ENCODE results near the gene PRSS38. TPM values are rescaled to one million over a fixed set of nuclear protein-coding genes. Genes with fewer than 3 reads are reported as not detected.

Gene PRSS38
- total and polyA plus RNA-seq, 10 of the 15 experiments (the other 5 are each of a cell fraction or from before 2014, with no cell fraction given): not detected

GRCh38 chr1:227780101-227781044, 35.1 kb upstream of the PRSS38 start:
- no peak for FAIRE-seq
- intact Hi-C loops (cut with micrococcal nuclease; ENCODE audit: unreplicated experiment): loop anchor here (10.0 kb wide), 1 partner anchor 46 kb away; the partner anchor contains the start of genes JMJD4 and SNAP47
- POLR2A ChIA-PET: no interaction called here

DNA sequence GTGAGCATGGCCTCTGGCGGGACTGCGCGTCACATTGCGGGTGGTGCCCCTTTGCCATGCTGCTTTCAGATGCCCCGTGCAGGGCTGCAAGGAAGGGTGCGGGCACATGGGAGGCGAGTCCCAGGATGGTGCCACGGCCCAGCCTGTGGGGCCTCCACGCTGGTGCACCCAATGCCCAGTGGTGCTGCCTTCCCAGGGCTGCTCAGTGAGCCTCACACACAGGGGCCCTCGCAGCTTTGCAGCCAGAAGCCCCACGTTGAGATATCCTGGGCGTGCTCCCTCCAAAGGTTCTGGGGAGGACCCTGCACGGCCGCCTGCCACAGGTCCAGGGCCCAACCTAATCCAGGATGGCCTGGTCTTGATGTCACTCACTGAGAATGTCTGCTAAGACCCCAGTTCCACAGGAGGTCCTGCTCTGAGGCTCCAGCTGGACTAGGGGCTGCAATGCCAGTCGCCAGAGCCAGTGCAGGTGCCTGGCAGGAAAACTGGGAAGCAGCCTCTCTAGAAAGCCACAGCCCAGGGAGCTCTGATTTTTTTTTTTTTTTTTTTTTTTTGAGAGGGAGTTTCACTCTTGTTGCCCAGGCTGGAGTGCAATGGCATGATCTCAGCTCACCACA, 34.1 kb upstream of the PRSS38 start:
- intact Hi-C loops (cut with micrococcal nuclease; ENCODE audit: unreplicated experiment): loop anchor here (10.0 kb wide), 1 partner anchor 47 kb away; the partner anchor contains the start of genes JMJD4 and SNAP47
- POLR2A ChIA-PET: no interaction called here
- TF ChIP-seq CHD1 (IDR thresholded peaks at IDR 0.05; ENCODE audit: low read depth, low read length) (no peak), POU2F2 (IDR thresholded peaks at IDR 0.05; ENCODE audit: borderline replicate concordance, low read depth, low read length) (no peak), ZNF274 (IDR thresholded peaks at IDR 0.05; ENCODE audit: insufficient read depth, insufficient read length) (no peak), SREBF2 (IDR thresholded peaks at IDR 0.05; ENCODE audit: low read length) (no peak), STAT1 (conservative IDR thresholded peaks at IDR 0.05) (no peak), TBL1XR1 (IDR thresholded peaks at IDR 0.05; ENCODE audit: low read depth, low read length) (no peak), HDGF (IDR thresholded peaks at IDR 0.05) (no peak), EGR1 (IDR thresholded peaks at IDR 0.05; ENCODE audit: borderline replicate concordance in 1 of 2, low read depth in 2 of 2, low read length in 2 of 2) (no peak), IKZF1 (conservative IDR thresholded peaks at IDR 0.05) (no peak), ZNF217 (IDR thresholded peaks at IDR 0.05) (no peak)
- TF ChIP-seq, protein P1, sequence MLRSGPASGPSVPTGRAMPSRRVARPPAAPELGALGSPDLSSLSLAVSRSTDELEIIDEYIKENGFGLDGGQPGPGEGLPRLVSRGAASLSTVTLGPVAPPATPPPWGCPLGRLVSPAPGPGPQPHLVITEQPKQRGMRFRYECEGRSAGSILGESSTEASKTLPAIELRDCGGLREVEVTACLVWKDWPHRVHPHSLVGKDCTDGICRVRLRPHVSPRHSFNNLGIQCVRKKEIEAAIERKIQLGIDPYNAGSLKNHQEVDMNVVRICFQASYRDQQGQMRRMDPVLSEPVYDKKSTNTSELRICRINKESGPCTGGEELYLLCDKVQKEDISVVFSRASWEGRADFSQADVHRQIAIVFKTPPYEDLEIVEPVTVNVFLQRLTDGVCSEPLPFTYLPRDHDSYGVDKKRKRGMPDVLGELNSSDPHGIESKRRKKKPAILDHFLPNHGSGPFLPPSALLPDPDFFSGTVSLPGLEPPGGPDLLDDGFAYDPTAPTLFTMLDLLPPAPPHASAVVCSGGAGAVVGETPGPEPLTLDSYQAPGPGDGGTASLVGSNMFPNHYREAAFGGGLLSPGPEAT (IDR thresholded peaks at IDR 0.05; ENCODE audit: low read depth): no peak

More at GRCh38 chr1:227780101-227781044, 35.1 kb upstream of the PRSS38 start:
- WGBS (ENCODE audit: insufficient coverage, insufficient replicate concordance, low lambda C conversion rate, missing lambda C conversion rate): 94% methylated on average over 23 of the region's 23 CpGs
- Histone ChIP-seq H3K4me3 (no peak overlapping the region), H3K36me3 (ENCODE audit: control insufficient read depth in 2 of 2, insufficient read depth in 2 of 2, low read length in 1 of 2) (peaks cover 4 to 11% of the 10 kb centered on the region in 2 experiments; a peak in 3 of 4 replicates), H3K4me2 (ENCODE audit: control insufficient read depth, insufficient read depth) (no peak overlapping the region), H2AFZ (ENCODE audit: control insufficient read depth, low read depth, low read length) (no peak overlapping the region), H4K20me1 (ENCODE audit: control insufficient read depth, insufficient read depth) (no peaks in the 10 kb centered on the region), H3K27me3 (replicated peaks in 1 of 2; ENCODE audit: control insufficient read depth in 2 of 2, insufficient read depth in 2 of 2, low read length in 1 of 2) (no peaks in the 10 kb centered on the region), H3K9ac (ENCODE audit: control insufficient read depth, insufficient read depth, low read length) (no peak overlapping the region), H3K79me2 (ENCODE audit: control insufficient read depth, insufficient read depth, low read length) (no peaks in the 10 kb centered on the region), H3K27ac (ENCODE audit: control insufficient read depth, insufficient read depth) (no peak overlapping the region), H3K4me1 (ENCODE audit: control insufficient read depth, insufficient read depth, low read length) (no peaks in the 10 kb centered on the region; the same call in 1 of the 2 replicates), H3K9me3 (replicated peaks; ENCODE audit: control insufficient read depth, insufficient read depth, low read length) (no peaks in the 10 kb centered on the region)
- ATAC-seq (no peak), DNase-seq (ENCODE audit: low read depth, low spot score) (no peak)
- BruUV-seq (replicated peaks): no TSS peak
- CTCF ChIA-PET: interaction anchor here (1.3 kb wide), 1 partner anchor 173 kb away, joined by 3 read pairs; no protein-coding TSS in a partner anchor
- no peak for TF ChIP-seq RFX5 (IDR thresholded peaks at IDR 0.05; ENCODE audit: low read depth, low read length)
- in situ Hi-C loops (cut with MboI): no loop called here
- SMC1A ChIA-PET (ENCODE audit: uncharacterized antibody, unreplicated experiment): no interaction called here
- RAD21 ChIA-PET (ENCODE audit: unreplicated experiment): no interaction called here

More for the DNA sequence above, 34.1 kb upstream of the PRSS38 start:
- in situ Hi-C loops (cut with MboI): no loop called here
- no peak overlapping the region for H3K4me2 ChIP-seq (ENCODE audit: control insufficient read depth, insufficient read depth)
- peaks cover 0 to 9% of the 10 kb centered on the region in 2 experiments; a peak in 2 of 4 replicates for H3K36me3 ChIP-seq (ENCODE audit: control insufficient read depth in 2 of 2, insufficient read depth in 2 of 2, low read length in 1 of 2)
- no peaks in the 10 kb centered on the region for H3K27me3 ChIP-seq (replicated peaks in 1 of 2; ENCODE audit: control insufficient read depth in 2 of 2, insufficient read depth in 2 of 2, low read length in 1 of 2)
- ChIA-PET RAD21 (ENCODE audit: unreplicated experiment) (no interaction called here), SMC1A (ENCODE audit: uncharacterized antibody, unreplicated experiment) (no interaction called here), CTCF (no interaction called here)
- BruUV-seq (replicated peaks): no TSS peak
- WGBS (ENCODE audit: insufficient coverage, insufficient replicate concordance, low lambda C conversion rate, missing lambda C conversion rate): 97% methylated on average over 15 of the region's 15 CpGs
- no peak overlapping the region for H3K4me3 ChIP-seq
- peaks cover 4% of the 10 kb centered on the region for H3K4me1 ChIP-seq (ENCODE audit: control insufficient read depth, insufficient read depth, low read length)
- H3K79me2 ChIP-seq (ENCODE audit: control insufficient read depth, insufficient read depth, low read length): no peaks in the 10 kb centered on the region
- no peak overlapping the region for H2AFZ ChIP-seq (ENCODE audit: control insufficient read depth, low read depth, low read length)
- FAIRE-seq (no peak), ATAC-seq (no peak), DNase-seq (ENCODE audit: low read depth, low spot score) (no peak)
- no peak overlapping the region for H3K9ac ChIP-seq (ENCODE audit: control insufficient read depth, insufficient read depth, low read length)
- H4K20me1 ChIP-seq (ENCODE audit: control insufficient read depth, insufficient read depth): no peaks in the 10 kb centered on the region
- no peaks in the 10 kb centered on the region for H3K9me3 ChIP-seq (replicated peaks; ENCODE audit: control insufficient read depth, insufficient read depth, low read length)
- no peak overlapping the region for H3K27ac ChIP-seq (ENCODE audit: control insufficient read depth, insufficient read depth)

Measured in GM12878 (cell line).